Uterus (tissue), 2 donors: ENCODE measurements around the gene GAS1.

Experiments used
- POLR2A ChIP-seq, 2 donors: fragments of 450-650 bp; IDR thresholded peaks; one replicate each; pipeline ENCODE4 v1.6.1; 2016; ENCODE audit warnings: antibody characterized with exemption in 2 of 2, mild to moderate bottlenecking in 1 of 2, moderate library complexity in 1 of 2
- TF ChIP-seq, protein P1 (sequence below), 4 experiments: fragments of 200-600 bp in 2 of 4; fragments of 450-650 bp in 2 of 4; sonication (generic) in 2 of 4; IDR thresholded peaks; one replicate each; pipeline ENCODE4 v1.5.1; 2016 to 2019; ENCODE audit warnings: antibody characterized with exemption in 4 of 4, mild to moderate bottlenecking in 2 of 4, moderate library complexity in 1 of 4

DNA sequence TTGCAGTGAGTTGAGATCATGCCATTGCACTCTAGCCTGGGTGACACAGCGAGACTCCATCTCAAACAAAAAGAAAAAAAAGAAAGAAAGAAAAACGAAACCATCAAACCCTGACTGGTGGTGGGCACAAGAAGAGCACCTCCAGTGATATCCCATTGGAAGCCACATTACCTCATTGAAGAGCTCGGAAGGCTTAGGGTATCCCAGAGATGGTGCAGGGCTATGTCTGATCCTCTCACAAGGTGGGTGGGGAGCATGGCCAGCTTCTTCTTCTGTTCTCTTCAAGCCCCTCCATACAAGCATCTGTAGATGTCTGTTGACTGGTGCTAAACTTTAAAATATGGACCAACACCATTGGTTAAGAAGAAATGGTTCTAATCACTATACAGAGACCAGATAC, 45.8 kb downstream of the GAS1 start:
- TF ChIP-seq, protein P1, sequence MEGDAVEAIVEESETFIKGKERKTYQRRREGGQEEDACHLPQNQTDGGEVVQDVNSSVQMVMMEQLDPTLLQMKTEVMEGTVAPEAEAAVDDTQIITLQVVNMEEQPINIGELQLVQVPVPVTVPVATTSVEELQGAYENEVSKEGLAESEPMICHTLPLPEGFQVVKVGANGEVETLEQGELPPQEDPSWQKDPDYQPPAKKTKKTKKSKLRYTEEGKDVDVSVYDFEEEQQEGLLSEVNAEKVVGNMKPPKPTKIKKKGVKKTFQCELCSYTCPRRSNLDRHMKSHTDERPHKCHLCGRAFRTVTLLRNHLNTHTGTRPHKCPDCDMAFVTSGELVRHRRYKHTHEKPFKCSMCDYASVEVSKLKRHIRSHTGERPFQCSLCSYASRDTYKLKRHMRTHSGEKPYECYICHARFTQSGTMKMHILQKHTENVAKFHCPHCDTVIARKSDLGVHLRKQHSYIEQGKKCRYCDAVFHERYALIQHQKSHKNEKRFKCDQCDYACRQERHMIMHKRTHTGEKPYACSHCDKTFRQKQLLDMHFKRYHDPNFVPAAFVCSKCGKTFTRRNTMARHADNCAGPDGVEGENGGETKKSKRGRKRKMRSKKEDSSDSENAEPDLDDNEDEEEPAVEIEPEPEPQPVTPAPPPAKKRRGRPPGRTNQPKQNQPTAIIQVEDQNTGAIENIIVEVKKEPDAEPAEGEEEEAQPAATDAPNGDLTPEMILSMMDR (IDR thresholded peaks at IDR 0.05): no peak
- TF ChIP-seq POLR2A (IDR thresholded peaks at IDR 0.05): no peak
